Measurements from ENCODE around the gene ID2. TPM values are rescaled to one million over a fixed set of nuclear protein-coding genes. Genes with fewer than 3 reads are reported as not detected.

The ID2 gene
- total RNA-seq, 1 experiment from 2014 or later, result 48.6 TPM

- Histone ChIP-seq H4K5ac (ENCODE audit: insufficient read length, low read depth, low read length) (no peak overlapping the region), H2BK15ac (ENCODE audit: low read depth, low read length) (no peak overlapping the region), H3K4me1 (ENCODE audit: insufficient read depth, low read length) (no peaks in the 10 kb centered on the region), H3K18ac (ENCODE audit: insufficient read length, low read depth, low read length) (no peak overlapping the region), H2BK5ac (ENCODE audit: insufficient read length, low read length) (no peak overlapping the region), H3K23me2 (ENCODE audit: insufficient read length, low read depth, low read length, poor library complexity, severe bottlenecking) (peaks cover 3% of the 10 kb centered on the region), H4K8ac (replicated peaks; ENCODE audit: insufficient read length, low read depth, low read length) (no peak overlapping the region), H3K56ac (ENCODE audit: insufficient read length, low read depth, low read length) (no peak overlapping the region), H3K9me3 (ENCODE audit: control insufficient read depth, low read depth, low read length) (no peaks in the 10 kb centered on the region), H3K79me2 (ENCODE audit: insufficient read depth, low read length) (no peaks in the 10 kb centered on the region), H3K9ac (ENCODE audit: extremely low read depth, insufficient read length, low read length) (no peak overlapping the region), H2AFZ (ENCODE audit: low read length) (no peak overlapping the region), H3K79me1 (ENCODE audit: insufficient read depth, low read depth, low read length, poor library complexity, severe bottlenecking) (no peaks in the 10 kb centered on the region), H3K27me3 (ENCODE audit: insufficient read depth, low read length) (peaks cover 10% of the 10 kb centered on the region; the same call in 1 of the 2 replicates), H3K4ac (ENCODE audit: low read depth, low read length) (no peak overlapping the region), H4K20me1 (ENCODE audit: control insufficient read depth, insufficient read depth, insufficient read length) (no peaks in the 10 kb centered on the region), H3K23ac (ENCODE audit: insufficient read length, low read depth, low read length) (no peak overlapping the region), H3K4me2 (ENCODE audit: insufficient read depth, insufficient read length, low read length) (no peak overlapping the region), H2BK120ac (ENCODE audit: low read depth, low read length, poor library complexity, severe bottlenecking) (no peak overlapping the region), H3K27ac (ENCODE audit: insufficient read length, low read depth, low read length) (no peak overlapping the region), H2BK12ac (ENCODE audit: insufficient read length, low read depth, low read length) (no peak overlapping the region), H2AK5ac (ENCODE audit: insufficient read length, low read length) (no peak overlapping the region), H3K14ac (ENCODE audit: insufficient read depth, low read length) (no peak overlapping the region; the same call in 1 of the 2 replicates), H4K91ac (ENCODE audit: insufficient read length, low read depth, low read length) (no peak overlapping the region), H3T11ph (ENCODE audit: low read length) (no peak overlapping the region), H2BK20ac (ENCODE audit: low read depth, low read length, poor library complexity, severe bottlenecking) (no peak overlapping the region)
- H3K4me3 Mint-ChIP-seq, result no peak overlapping the region
- TF ChIP-seq CTCF (conservative IDR thresholded peaks at IDR 0.05), result no peak
- H3K9me3 Mint-ChIP-seq, result peaks cover 23 to 26% of the 10 kb centered on the region in 2 experiments
- no CpG with 5 or more reads among the region's 8 CpGs for WGBS (ENCODE audit: extremely low coverage, insufficient read length, low lambda C conversion rate)
- peaks cover 11 to 25% (median 12%) of the 10 kb centered on the region in 3 experiments for H3K36me3 Mint-ChIP-seq (ENCODE audit: insufficient read depth in 1 of 3, low read depth in 3 of 3)
- H3K27me3 Mint-ChIP-seq (ENCODE audit: low read depth), result peaks cover 31% of the 10 kb centered on the region
- no peak for DNase-seq
- H3K4me1 Mint-ChIP-seq, result peaks cover 7 to 10% of the 10 kb centered on the region in 2 experiments
- H3K27ac Mint-ChIP-seq, result no peak overlapping the region
These were observed 10.7 kb upstream of the ID2 start for GRCh38 chr2:8671176-8671575.
